Umbilical cord (tissue), 2 donors: ENCODE measurements around the gene PAM. TPM values are rescaled to one million over a fixed set of nuclear protein-coding genes. Genes with fewer than 3 reads are reported as not detected.

Experiments
- DNase-seq: peaks from one replicate; pipeline ENCODE4 v3.0.0-alpha.2; 2015; ENCODE audit warnings: low spot score
- total RNA-seq: library from RNA; depleted of rRNA; stranded (reverse); fragments of >200 nt; gene quantifications from one replicate; pipeline ENCODE4 v1.2.3, GENCODE V29; 2014; ENCODE audit warnings: low replicate concordance; ENCODE audit not compliant: insufficient read depth

Gene PAM
- total RNA-seq, 1 donor from 2014 or later: 143 TPM

DNA sequence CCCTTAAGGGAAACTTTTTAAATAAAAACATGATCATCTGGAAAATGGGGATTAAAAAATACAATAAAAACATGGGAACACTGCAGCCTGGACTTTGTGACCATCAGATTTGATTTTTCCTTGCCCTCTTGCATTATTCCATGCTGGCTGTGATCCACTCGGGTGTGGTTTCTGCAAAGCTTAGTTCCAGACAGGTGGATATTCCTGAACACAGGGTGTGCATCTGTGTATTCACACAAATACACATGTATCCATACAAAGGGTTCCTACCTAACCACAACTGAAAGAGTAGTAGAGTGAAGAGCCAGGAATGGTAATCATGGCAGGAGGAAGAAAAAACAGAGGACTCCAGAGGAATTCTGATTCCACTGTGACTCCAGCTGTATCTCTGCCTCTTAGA is 178.2 kb downstream of the PAM start:
- DNase-seq: no peak

DNA sequence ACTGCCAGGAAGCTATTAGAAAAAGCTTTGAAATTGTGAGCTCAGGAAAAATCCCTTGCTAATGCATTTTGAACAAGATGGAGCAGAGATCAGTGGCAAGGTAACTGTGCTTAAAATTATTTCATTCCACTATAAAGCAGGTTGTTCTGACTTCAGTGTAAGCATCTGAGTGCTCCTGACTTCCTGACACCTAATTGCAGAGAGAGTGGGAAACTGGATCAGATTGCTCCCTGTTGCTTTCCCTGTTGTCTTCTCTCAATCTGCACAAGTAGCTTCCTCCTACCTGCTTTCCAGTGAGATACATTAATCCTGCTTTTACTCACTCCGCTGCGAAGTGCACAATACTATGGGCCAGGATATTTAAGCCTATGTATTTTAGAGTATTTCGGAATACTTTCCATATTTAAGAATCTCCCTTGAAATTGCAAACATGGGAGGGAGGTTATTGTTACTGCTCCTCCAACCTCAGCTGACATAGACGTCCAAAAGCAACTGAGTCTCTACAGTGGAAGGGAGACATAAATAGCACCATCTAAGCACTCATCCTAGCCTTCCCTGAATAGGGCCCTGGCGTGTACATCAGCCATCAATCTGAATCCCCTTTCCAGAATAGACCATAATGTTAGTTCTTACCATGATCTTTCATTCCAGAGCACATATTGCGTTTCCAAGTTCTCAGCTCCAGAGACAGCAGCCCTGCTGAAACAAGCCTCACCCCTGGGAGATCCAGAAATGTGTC is 178.8 kb downstream of the PAM start:
- DNase-seq: no peak

DNA sequence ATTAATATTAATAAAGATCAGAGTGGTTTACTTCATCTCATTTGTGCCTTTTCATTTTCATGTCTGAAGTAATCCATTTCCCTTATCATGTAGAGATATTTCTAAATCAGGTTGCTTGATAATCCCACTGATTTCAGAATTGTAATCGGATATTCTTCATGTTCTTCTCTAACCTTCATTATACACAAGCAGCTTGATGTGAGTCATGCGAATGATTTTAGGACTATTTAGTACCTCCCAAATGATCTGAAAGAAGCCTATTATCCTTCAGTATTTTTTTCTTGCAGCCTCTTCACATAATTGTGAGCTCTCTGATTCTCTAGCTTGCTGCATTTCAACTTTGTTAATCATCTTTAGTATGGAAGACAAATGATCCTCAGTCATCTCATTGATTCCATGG is 182.8 kb downstream of the PAM start:
- no peak for DNase-seq

DNA sequence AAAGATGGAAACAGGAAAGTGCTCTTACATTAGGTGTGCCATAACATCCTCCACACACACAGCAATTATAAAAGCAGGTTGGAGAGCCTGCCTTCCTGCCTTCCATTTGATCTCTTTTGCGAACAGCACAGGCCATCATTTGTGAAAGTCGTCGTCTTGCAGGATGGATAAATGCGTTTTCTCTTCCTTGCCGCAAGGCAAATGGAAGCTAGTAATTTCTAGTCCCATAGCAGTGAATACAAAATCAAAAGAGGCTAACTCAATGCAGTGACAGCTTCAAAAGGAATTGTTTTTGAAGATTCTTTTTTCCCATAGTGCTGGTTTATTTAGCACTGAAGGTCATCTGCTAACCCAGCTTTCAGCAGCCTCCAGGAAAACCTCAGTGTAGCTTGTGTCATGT is 186.0 kb downstream of the PAM start:
- DNase-seq: no peak

DNA sequence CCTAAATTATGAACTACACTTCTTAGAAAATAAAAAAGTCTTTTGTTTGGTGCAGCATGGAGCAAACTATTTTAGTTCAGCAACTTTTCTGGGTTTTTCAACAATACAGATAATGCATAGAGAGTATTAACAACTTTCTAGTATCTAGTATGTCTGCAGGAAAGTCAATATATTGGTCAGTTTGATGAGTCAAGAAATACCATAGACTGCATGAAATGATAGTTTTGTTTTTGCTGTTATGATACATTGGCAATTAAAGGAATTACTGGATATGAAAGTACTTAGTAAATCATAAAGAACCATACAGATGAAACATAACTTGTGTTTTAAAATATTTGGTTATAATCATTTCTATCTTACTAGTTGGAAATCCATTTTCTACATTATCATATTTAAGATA is 191.3 kb downstream of the PAM start:
- no peak for DNase-seq

DNA sequence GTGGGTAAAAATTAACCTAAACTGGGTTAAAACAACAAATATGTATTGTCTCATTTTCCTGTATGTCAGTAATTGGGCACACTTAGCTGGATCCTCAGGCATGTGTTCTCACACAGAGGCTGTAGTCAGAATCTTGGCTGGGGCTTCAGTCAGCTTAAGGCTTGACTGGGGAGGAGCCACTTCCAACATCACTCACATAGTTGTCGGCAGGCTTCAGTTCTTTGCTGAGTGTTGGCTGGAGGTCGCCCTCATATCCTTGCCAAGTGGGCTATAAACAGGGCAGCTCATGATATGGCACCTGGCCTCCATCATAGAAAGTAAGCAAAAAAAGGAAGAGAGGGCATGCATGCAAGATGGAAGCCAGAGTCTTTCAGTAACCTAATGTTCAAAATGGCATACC is 191.9 kb downstream of the PAM start:
- no peak for DNase-seq

DNA sequence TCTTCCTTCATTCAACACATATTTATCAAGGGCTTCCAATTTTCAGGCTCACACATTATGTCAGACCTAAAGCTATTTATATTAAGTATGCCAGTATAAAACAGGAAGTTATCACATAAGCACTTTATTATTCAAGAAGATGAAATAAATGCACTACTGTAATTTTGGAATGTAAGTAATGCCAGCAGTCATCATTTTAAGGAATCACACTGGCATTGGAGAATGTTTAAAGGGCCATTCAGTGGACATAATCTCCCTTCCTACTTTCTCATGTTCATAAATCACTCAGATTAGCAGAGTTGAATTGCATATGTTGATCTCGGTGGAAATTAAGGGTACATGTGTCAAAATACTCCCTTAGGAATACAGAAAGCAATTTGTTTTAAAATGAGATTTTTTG is 200.4 kb downstream of the PAM start:
- DNase-seq: no peak

DNA sequence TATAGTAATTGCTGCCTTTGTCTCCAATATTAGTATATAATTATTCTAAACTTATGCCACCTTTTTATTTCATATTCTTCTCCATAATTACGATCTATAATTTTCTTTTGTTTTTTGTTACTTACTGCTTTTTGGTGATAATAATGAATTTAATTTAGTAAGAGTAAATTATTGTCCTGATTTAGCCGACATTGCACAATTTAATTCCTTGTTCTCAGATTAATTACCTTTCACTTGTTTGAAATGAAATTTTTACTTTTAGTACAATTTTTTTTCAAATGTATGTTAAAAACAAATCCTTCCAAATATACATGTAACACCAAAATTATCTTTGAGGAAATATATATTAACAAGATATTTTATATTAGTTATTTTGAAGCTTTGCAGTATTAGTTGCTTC is 201.5 kb downstream of the PAM start:
- no peak for DNase-seq

DNA sequence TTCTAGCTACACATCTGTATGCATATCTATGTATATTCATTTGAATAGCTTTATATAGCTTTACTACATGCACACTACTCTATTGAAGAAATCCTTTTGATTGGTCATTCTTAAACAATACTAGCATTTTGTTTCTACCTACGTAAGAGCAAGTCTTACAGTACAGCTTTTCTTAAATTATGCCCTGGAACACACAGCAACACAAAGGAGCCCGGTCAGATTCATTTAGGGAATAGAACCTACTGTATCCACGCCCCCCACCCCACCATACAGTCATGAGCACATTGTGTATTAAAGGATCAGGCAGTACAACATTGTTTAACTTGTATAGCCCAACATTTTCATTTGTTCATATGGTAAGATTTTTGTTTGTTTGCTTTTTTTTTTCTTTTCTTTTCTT is 202.0 kb downstream of the PAM start:
- no peak for DNase-seq

DNA sequence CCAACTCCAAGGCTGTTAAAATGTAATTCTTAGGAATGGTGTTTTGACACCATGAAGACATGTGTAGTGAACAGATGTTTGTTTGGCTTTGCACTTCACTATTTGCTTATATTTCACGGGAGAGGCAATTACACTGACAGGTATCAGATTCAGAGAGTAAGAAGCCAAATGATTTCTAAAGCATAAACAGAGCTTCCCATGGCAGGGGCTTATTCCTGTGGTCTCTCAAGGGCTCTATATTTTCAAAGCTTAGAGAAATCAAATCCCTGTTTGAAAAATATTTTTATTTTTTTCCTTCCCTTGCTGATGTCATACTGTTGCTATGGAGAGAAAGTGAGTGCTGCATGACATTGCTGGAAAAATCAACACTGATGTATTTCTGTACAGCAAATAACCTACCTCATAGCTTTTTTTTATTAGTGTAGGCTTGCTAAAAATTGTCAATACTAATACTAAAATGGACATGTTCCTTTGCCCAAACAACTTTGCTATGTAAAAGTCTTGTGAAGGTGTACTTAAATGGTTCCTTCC is 203.4 kb downstream of the PAM start:
- DNase-seq: peak; percentile 24

DNA sequence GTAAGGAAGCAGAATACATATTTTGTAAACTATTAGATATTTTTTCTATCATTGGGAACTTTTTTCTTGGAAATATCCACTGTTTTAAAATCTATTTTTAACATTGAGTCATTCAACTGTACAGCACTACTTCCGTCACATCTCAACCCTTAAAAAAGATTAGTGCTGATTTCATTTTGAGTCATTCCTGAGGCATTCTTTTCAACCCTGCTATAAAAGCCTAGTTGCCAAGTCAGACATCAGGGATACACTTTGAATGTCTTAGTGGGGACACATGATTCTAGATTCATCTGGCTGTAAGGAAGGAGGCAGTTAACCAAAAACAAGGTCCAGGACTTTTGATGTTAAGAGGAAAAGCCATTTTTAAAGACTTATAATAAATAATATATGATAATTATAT is 203.9 kb downstream of the PAM start:
- DNase-seq: peak; percentile 75

DNA sequence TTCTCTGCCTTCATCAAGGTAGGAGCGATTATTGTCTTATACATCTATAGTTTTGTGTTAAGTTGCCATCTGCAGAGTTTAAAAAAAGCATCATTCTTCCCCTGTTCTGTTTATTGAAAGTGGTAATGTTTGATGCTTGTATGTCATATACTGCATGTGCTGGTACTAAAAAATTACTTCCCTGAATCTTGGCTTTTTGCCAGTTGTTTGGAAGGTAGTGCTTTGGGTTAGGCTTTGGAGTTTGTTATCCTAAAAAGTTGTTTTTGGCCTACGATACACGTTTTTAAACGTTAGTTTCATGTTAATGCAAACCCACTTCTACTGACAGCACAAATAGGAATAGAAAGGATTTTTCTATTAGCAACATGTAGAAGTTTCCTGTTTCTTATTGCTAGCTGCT is 206.6 kb downstream of the PAM start:
- no peak for DNase-seq

DNA sequence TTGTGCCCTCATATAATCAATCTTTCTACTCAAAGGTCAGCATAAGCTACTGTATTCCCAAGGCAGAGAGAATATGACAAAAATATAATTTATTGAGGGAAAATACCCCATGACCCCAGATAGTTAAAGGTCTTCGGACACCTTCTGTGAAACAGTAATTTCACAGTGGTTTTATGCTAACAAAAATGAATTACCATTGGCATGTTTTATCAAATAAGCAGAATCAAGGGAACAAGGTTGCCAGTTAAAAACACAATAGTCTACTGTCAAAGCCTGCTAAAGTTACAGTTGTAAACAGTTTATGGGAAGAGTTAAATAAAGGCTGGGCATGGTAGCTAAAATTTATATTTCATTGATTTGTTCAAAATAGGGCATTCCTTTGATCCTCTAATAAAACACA is 210.5 kb downstream of the PAM start:
- no peak for DNase-seq

DNA sequence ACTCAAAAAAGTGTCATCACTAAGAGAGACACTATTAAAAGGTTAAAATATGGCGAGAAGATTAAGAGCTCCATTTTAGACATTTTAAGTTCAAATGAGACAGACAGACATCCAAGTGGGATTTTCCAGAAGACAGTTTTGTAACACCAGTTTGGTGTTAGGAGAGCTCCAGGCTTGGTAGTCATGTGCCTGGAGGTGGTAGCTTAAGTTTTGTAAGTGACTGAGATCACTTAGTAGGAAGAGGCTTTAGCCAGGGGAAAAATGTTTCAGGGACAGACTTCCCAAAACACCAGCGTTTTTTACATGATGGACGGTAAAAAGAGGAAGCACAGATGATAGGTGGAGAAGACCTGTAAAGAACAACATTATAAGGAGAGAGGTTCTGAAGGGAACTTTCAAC is 214.5 kb downstream of the PAM start:
- no peak for DNase-seq

DNA sequence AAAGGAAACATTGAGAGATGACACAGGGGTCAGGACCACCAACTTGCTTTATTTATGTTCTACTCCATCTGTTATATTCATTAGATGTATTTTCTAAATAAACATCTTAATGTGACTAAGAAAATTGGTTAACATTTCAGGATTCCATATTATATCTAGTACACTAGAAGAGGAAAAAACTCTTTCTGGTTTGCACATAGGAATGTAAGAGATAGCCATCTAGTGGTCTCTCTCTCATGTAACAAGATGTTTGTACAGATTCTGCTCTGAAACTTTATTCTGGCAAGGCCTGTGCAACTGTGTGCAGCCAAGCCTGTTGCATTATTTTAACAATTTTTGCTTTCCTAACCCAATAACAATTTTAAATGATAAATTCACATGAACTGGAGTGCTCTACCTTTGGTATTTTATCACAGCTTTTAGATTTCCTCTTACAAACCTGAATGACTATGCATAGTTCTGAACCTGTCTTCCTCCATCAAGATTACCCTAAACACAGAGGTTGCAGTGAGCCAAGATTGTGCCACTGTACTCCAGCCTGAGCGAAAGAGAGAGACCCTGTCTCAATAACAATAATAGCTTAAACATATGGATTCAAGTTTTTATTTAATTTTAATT is 216.7 kb downstream of the PAM start:
- peak; percentile 49 for DNase-seq

DNA sequence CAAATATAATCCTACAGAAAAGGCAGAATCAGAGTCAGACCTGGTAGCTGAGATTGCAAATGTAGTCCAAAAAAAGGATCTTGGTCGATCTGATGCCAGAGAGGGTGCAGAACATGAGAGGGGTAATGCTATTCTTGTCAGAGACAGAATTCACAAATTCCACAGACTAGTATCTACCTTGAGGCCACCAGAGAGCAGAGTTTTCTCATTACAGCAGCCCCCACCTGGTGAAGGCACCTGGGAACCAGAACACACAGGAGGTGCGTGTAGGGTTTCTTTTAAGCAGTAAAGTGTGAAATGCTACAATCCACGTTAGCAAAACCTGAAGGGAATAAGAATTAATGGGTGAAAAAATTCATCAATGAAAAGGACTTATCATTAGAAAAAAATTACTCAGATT is 219.1 kb downstream of the PAM start:
- DNase-seq: no peak

DNA sequence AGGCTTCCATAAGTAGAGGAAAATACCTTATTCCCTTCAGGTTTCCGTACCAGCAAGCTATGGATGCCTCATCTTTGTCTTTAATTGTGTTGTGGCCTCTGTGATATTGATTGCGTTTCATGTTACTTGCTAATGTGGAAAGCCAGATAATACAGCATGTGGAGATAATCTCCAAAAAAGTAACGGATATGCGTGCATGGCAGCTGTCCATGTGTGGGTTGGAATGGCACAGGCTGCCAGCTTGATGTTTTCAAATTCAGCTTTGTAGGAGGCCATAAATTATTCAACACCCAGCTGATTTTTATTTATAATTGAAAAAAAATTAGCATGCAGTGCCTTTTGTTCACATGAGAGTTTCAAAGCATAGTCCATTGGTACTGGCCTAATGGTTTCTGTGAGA is 219.9 kb downstream of the PAM start:
- no peak for DNase-seq

DNA sequence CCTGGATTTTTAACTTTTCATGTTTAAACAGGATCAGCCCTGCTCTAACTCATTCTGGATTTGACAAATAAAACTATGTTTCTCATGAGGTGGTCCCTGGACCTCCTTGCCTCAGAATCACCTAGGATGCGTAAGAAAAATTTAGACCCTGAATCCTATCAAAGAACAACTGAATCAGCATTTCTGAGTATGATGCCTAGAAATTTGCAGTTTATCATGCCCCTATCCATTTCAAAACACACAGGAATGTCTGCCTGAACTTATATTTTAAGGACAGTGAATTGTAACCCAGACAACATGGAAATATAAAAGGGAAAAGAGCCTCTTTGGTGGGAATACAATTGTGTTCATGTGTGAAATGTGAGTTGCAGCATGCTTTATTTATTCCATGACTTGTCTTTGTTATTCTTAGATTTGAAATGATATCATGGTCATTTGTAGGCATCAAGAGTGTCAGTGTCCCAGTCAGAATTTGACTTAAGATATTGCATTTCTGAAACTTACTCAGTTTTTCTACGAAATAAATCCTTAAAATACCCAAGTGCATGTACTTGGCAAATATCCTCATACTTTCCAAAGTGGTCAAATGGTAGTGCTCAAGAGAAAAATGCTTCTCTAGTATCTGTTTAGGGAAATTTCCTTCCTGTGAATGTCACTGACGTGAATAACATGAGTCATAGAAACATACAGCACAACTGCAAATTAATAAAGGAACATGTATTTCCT is 220.5 kb downstream of the PAM start:
- peak; percentile 58 for DNase-seq

DNA sequence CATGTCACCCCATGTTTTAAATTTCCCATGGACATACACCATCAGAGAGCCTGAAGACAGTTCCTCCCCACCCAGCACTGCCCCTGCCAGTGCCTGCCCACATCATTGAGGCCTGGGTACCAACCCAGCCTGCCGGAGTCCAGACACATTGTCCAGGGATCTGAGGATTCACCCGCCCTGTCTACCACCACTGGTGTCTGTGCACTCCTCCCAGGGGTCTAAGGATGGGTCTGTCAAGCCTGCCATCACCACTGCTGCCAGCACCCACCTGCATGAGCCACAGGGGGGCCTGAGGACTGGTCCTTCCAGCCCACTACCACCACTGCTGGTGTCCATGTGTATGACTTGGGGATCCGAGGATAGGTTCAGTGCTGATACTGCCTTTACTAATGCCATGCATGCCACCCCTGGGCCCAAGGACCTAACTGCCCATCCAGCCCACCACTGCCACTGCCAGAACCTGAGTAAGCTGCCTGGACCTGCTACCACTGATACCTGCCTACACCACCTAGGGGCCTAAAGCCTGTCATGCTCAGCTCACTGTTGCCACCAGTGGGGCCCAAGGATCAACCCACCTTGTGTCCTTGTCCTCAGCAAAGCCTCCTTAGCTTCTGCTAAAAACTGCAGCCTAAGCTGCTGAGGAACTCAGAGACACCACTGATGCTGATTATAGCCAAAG is 227.0 kb downstream of the PAM start:
- DNase-seq: no peak

DNA sequence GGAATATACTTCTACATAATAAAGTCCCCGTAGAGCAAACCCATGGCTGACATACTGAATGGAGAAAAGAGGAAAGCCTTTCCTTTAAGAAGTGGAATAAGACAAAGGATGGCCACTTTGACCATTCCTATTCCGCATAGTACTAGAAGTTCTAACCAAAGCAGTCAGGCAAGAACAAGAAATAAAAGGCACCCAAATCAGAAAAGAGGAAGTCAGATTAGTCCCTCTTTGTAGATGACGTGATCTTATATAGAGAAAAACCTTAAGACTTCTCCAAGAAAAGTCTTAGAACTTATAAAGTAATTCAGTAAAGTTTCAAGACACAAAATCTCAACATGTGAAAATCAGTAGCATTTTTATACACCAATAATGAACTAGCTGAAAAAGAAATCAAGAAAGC is 231.0 kb downstream of the PAM start:
- DNase-seq: no peak

DNA sequence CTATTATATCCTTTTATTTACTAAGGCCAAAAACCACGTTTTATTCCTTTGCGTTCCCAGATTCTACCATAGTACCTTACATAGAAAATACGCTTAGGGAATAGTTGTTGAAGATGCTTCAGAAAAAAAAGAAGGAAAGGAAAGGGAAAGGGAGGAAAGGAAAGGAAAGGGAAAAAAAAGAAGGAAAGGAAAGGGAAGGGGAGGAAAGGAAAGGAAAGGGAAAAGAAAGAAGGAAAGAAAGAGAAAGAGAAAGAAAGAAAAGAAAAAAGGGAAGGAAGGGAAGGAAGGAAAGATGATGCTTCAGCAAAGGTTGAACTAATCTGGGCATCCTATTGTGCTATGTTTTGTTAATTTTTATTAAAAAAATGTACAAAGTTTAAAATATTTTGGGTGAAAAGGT is 233.4 kb downstream of the PAM start:
- DNase-seq: no peak

DNA sequence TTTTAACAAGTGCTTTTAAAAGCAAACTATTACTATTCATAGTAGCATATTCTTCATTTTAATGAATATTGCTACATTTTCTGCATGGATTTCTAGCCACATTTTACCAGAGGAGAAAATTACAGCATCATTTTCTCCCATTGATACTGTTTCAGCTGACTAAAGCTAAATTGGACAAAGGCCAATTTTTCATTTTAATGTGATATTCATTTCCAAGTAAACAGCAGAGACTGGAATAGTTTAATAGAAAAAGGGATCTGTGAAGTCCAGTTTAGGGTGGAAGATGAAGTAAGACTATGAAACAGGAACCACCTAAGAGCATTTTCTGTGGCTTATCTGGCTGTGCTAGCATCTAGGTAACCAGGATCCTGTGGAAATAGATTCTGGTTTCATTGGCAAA is 236.7 kb downstream of the PAM start:
- DNase-seq: no peak
